Measurements from ENCODE around the gene PCBP4.

The PCBP4 gene

DNA sequence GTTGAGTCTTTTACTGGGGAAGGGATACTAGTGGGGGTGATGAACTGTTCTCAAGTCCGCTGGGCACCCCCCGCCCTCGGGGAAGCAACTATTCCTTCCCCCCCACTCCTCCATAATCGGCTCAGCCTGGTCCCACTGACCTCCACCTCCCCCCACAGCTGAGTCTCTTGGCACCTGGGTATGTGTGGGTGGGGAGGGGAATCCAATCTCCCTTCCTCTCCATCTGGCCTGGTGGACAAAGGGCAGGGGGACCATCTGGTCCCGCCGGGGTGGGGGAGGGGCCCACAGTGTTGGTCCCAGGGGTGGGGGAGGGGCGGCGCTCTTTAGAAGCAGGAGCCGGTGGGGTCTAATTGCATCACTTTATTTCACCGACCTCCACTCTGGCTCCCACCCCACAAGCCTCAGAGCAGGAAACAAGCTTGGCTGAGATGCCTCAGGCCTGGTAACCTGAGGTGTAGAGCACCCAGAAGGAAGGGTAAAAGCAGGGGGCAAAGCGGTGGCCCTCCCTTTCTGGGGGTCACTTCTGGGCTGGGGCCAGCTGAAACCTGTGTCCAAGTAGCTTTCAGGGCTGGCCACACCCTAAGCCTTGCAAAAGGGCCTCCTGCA is 1.0 kb upstream of the PCBP4 start:
- peaks cover 31% of the 10 kb centered on the region for H3K4me1 ChIP-seq (ENCODE audit: insufficient read depth, low read length)

GRCh38 chr3:51966922-51967383 is 301 bp downstream of the PCBP4 start:
- H3K4me3 ChIP-seq (ENCODE audit: low read depth in 1 of 2, low read length in 2 of 2), result peak overlapping the region; percentile 79 to 90
- peaks cover 31% of the 10 kb centered on the region for H3K4me1 ChIP-seq (ENCODE audit: insufficient read depth, low read length)
- no peaks in the 10 kb centered on the region for H3K27me3 ChIP-seq (ENCODE audit: control insufficient read depth in 1 of 2, insufficient read depth in 2 of 2, low read length in 2 of 2)
- H3K9ac ChIP-seq (ENCODE audit: low read length), result peak overlapping the region; percentile 65
- peaks cover 8% of the 10 kb centered on the region for H3K36me3 ChIP-seq (ENCODE audit: insufficient read depth, low read length)
- H3K9me3 ChIP-seq (ENCODE audit: low read length), result no peaks in the 10 kb centered on the region
- H3K27ac ChIP-seq (ENCODE audit: low read depth, low read length), result peak overlapping the region; percentile 73

More for the DNA sequence above, 1.0 kb upstream of the PCBP4 start:
- Histone ChIP-seq H3K9me3 (ENCODE audit: low read length) (no peaks in the 10 kb centered on the region), H3K27me3 (ENCODE audit: control insufficient read depth in 1 of 2, insufficient read depth in 2 of 2, low read length in 2 of 2) (no peaks in the 10 kb centered on the region), H3K36me3 (ENCODE audit: insufficient read depth, low read length) (peaks cover 8% of the 10 kb centered on the region), H3K27ac (ENCODE audit: low read depth, low read length) (peak overlapping the region; percentile 89), H3K9ac (ENCODE audit: low read length) (peak overlapping the region; percentile 66), H3K4me3 (ENCODE audit: low read depth in 1 of 2, low read length in 2 of 2) (peak overlapping the region; percentile 60 to 71)

GRCh38 chr3:51966486-51966885 is 768 bp downstream of the PCBP4 start:
- Histone ChIP-seq H3K4me1 (ENCODE audit: insufficient read depth, low read length) (peaks cover 31% of the 10 kb centered on the region), H3K27me3 (ENCODE audit: control insufficient read depth in 1 of 2, insufficient read depth in 2 of 2, low read length in 2 of 2) (no peaks in the 10 kb centered on the region), H3K27ac (ENCODE audit: low read depth, low read length) (peak overlapping the region; percentile 73), H3K4me3 (ENCODE audit: low read depth in 1 of 2, low read length in 2 of 2) (peak overlapping the region; percentile 79 to 90), H3K9me3 (ENCODE audit: low read length) (no peaks in the 10 kb centered on the region), H3K9ac (ENCODE audit: low read length) (peak overlapping the region; percentile 65), H3K36me3 (ENCODE audit: insufficient read depth, low read length) (peaks cover 8% of the 10 kb centered on the region)

GRCh38 chr3:51966016-51966415 is 1.2 kb downstream of the PCBP4 start:
- Histone ChIP-seq H3K27ac (ENCODE audit: low read depth, low read length) (peak overlapping the region; percentile 73), H3K9me3 (ENCODE audit: low read length) (no peaks in the 10 kb centered on the region), H3K27me3 (ENCODE audit: control insufficient read depth in 1 of 2, insufficient read depth in 2 of 2, low read length in 2 of 2) (no peaks in the 10 kb centered on the region), H3K4me1 (ENCODE audit: insufficient read depth, low read length) (peaks cover 31% of the 10 kb centered on the region), H3K4me3 (ENCODE audit: low read depth in 1 of 2, low read length in 2 of 2) (peak overlapping the region in 1 of 2 donors; percentile 90), H3K36me3 (ENCODE audit: insufficient read depth, low read length) (peaks cover 3% of the 10 kb centered on the region), H3K9ac (ENCODE audit: low read length) (no peak overlapping the region)

- Histone ChIP-seq H3K9ac (ENCODE audit: low read length) (no peak overlapping the region), H3K9me3 (ENCODE audit: low read length) (no peaks in the 10 kb centered on the region), H3K27ac (ENCODE audit: low read depth, low read length) (no peak overlapping the region), H3K27me3 (ENCODE audit: control insufficient read depth in 1 of 2, insufficient read depth in 2 of 2, low read length in 2 of 2) (no peaks in the 10 kb centered on the region), H3K4me1 (ENCODE audit: insufficient read depth, low read length) (peaks cover 31% of the 10 kb centered on the region), H3K36me3 (ENCODE audit: insufficient read depth, low read length) (peaks cover 8% of the 10 kb centered on the region), H3K4me3 (ENCODE audit: low read depth in 1 of 2, low read length in 2 of 2) (no peak overlapping the region)
Observed at GRCh38 chr3:51964521-51964920, 2.7 kb downstream of the PCBP4 start.

DNA sequence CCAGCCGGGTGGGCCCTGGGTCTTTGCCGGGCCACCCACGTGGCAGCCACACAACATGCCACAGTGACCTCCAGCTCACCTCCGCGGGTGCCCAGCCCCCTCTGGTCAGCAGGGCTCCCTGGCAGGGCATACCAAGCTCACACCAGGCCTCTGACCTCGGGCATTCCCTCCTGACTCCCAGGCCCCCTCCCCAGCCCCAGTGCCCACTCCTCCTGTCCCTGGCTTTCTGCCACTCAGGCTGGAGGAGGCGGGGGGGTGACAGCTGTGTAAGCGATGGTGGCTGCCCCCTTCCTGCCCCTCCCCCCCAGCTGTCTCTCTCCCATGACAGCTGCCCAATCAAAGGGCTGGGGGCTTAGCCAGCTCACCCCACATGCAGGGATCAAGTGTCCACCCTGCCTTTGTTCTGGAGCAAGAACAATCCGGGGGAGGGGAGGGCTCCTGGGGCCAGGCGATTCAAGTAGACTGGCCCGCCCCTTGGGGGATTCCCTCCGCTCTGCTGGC is 3.3 kb downstream of the PCBP4 start:
- H3K36me3 ChIP-seq (ENCODE audit: insufficient read depth, low read length), result peaks cover 8% of the 10 kb centered on the region
- H3K9ac ChIP-seq (ENCODE audit: low read length), result no peak overlapping the region
- H3K27ac ChIP-seq (ENCODE audit: low read depth, low read length), result no peak overlapping the region
- H3K9me3 ChIP-seq (ENCODE audit: low read length), result no peaks in the 10 kb centered on the region
- no peak overlapping the region for H3K4me3 ChIP-seq (ENCODE audit: low read depth in 1 of 2, low read length in 2 of 2)
- H3K4me1 ChIP-seq (ENCODE audit: insufficient read depth, low read length), result peaks cover 31% of the 10 kb centered on the region
- no peaks in the 10 kb centered on the region for H3K27me3 ChIP-seq (ENCODE audit: control insufficient read depth in 1 of 2, insufficient read depth in 2 of 2, low read length in 2 of 2)

GRCh38 chr3:51962854-51963530 is 4.3 kb downstream of the PCBP4 start:
- Histone ChIP-seq H3K27ac (ENCODE audit: low read depth, low read length) (peak overlapping the region; percentile 48), H3K4me3 (ENCODE audit: low read depth in 1 of 2, low read length in 2 of 2) (no peak overlapping the region), H3K4me1 (ENCODE audit: insufficient read depth, low read length) (peaks cover 27% of the 10 kb centered on the region), H3K36me3 (ENCODE audit: insufficient read depth, low read length) (peaks cover 8% of the 10 kb centered on the region), H3K9me3 (ENCODE audit: low read length) (no peaks in the 10 kb centered on the region), H3K9ac (ENCODE audit: low read length) (no peak overlapping the region), H3K27me3 (ENCODE audit: control insufficient read depth in 1 of 2, insufficient read depth in 2 of 2, low read length in 2 of 2) (no peaks in the 10 kb centered on the region)

DNA sequence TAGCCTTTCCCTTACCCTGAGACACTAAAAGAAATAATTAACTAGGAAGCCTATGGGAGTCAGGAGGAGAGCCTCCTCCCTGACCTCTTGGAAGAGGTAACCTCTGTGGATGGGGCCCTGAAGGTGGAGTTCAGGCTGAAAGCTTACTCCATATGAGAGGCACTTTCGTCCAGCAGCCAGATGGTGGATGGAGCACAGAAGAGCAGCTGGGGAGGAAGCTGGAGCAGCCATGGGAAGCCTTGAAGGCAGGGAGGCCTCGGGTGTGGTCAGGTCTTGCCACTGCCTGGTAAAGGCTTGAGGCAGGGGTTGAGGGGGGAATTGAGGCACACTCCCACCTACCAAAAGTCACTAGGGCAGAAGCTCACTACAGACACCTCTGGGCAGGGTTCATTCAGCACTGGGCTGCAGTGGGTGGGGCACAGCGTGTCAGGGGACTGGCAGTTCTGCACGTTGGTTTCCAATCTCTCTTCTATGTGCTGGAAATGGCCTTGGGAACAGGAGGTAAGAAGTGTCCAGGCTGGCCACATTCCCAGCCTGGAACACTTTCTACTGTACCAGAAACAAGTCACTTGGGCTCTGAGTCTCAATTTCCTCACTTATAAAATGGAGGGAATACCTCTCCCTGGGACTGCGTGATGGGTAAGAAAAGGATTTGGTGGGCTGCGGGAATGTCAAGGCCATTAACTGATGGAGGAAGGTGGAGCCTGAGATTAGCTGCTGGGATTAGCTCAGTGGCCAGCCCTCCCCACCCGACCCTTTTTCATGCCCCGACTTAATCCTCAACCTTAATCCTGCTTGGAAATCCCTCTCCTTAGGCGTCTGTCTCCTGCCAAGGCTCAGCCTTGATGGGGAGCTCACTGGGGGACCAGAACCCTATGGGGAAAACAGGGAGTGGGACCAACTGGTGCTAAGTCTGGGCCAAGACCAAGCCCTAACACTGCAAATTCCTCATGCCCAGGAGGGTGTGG is 5.4 kb downstream of the PCBP4 start:
- no peak overlapping the region for H3K27ac ChIP-seq (ENCODE audit: low read depth, low read length)
- no peak overlapping the region for H3K4me3 ChIP-seq (ENCODE audit: low read depth in 1 of 2, low read length in 2 of 2)
- H3K36me3 ChIP-seq (ENCODE audit: insufficient read depth, low read length), result peaks cover 8% of the 10 kb centered on the region
- H3K9me3 ChIP-seq (ENCODE audit: low read length), result no peaks in the 10 kb centered on the region
- H3K4me1 ChIP-seq (ENCODE audit: insufficient read depth, low read length), result peaks cover 26% of the 10 kb centered on the region
- no peak overlapping the region for H3K9ac ChIP-seq (ENCODE audit: low read length)
- no peaks in the 10 kb centered on the region for H3K27me3 ChIP-seq (ENCODE audit: control insufficient read depth in 1 of 2, insufficient read depth in 2 of 2, low read length in 2 of 2)

DNA sequence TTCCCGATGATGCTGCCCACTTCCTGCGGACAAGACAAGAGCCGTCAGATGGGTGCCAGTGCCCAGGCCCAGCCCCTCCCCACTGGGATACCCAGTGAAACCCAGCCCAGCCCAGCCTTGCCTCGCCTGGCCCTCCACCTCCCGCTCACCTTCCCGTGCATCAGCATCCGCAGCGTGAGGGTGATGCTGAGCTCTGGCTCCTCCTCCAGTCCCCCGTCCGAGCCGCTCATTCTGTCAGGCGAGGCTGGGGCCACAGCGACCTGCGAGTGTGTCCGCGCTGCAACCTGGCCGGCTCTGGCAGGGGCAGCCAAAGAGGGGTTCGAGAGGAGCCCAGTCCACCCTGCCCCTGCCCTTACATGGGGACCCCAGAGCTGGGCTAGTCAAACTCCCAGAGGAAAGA is 6.2 kb downstream of the PCBP4 start:
- H3K9ac ChIP-seq (ENCODE audit: low read length), result no peak overlapping the region
- no peak overlapping the region for H3K27ac ChIP-seq (ENCODE audit: low read depth, low read length)
- peaks cover 26% of the 10 kb centered on the region for H3K4me1 ChIP-seq (ENCODE audit: insufficient read depth, low read length)

DNA sequence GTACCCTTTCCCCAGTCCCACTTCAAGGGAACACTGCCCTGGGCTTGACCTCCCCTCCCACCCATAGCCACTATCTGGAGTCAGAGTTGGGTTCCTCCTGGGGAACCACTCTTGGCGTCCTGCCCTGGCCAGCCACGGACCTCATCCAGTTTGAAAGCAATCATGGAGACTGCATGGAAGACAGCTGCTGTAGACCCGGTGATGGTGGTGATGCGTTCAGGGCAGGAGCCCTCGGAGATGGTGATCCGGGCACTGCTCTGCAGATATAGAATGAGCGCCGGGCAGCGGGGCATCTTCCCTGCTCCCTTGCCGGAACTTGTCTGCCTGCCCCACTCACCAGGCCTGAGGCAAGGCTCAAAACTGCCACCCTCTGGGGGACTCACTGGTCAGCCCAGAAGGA is 6.9 kb downstream of the PCBP4 start:
- peaks cover 8% of the 10 kb centered on the region for H3K36me3 ChIP-seq (ENCODE audit: insufficient read depth, low read length)
- peaks cover 22% of the 10 kb centered on the region for H3K4me1 ChIP-seq (ENCODE audit: insufficient read depth, low read length)
- H3K4me3 ChIP-seq (ENCODE audit: low read depth in 1 of 2, low read length in 2 of 2), result no peak overlapping the region
- no peak overlapping the region for H3K27ac ChIP-seq (ENCODE audit: low read depth, low read length)
- H3K9ac ChIP-seq (ENCODE audit: low read length), result no peak overlapping the region
- no peaks in the 10 kb centered on the region for H3K27me3 ChIP-seq (ENCODE audit: control insufficient read depth in 1 of 2, insufficient read depth in 2 of 2, low read length in 2 of 2)
- H3K9me3 ChIP-seq (ENCODE audit: low read length), result no peaks in the 10 kb centered on the region

More for the DNA sequence above, 6.2 kb downstream of the PCBP4 start:
- no peak overlapping the region for H3K4me3 ChIP-seq (ENCODE audit: low read depth in 1 of 2, low read length in 2 of 2)
- H3K36me3 ChIP-seq (ENCODE audit: insufficient read depth, low read length), result peaks cover 8% of the 10 kb centered on the region
- H3K27me3 ChIP-seq (ENCODE audit: control insufficient read depth in 1 of 2, insufficient read depth in 2 of 2, low read length in 2 of 2), result no peaks in the 10 kb centered on the region
- no peaks in the 10 kb centered on the region for H3K9me3 ChIP-seq (ENCODE audit: low read length)

DNA sequence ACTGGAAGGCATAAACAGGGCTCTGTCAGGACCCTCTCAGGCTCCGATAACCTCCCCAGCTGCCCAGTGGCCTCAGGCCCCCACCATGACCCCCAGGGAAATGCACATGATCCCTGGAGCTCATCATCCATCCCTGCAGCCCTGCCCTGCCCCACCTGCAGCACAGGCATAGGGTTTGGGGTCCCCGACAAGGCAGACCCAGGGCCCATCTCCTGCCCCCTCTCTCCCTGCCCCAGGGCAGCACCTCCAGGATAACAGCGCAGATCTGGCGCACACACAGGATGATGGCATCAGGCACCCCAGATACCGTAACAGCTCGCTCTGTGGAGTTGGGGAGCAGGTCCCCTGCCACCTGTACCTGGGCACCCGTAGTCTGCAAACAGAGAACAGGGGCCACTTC is 7.6 kb downstream of the PCBP4 start:
- Histone ChIP-seq H3K27me3 (ENCODE audit: control insufficient read depth in 1 of 2, insufficient read depth in 2 of 2, low read length in 2 of 2) (no peaks in the 10 kb centered on the region), H3K4me1 (ENCODE audit: insufficient read depth, low read length) (peaks cover 19% of the 10 kb centered on the region), H3K36me3 (ENCODE audit: insufficient read depth, low read length) (peaks cover 8% of the 10 kb centered on the region), H3K9me3 (ENCODE audit: low read length) (no peaks in the 10 kb centered on the region), H3K9ac (ENCODE audit: low read length) (no peak overlapping the region), H3K27ac (ENCODE audit: low read depth, low read length) (no peak overlapping the region), H3K4me3 (ENCODE audit: low read depth in 1 of 2, low read length in 2 of 2) (no peak overlapping the region)
